ENCODE results near the gene SLIT3.

SLIT3 gene

DNA sequence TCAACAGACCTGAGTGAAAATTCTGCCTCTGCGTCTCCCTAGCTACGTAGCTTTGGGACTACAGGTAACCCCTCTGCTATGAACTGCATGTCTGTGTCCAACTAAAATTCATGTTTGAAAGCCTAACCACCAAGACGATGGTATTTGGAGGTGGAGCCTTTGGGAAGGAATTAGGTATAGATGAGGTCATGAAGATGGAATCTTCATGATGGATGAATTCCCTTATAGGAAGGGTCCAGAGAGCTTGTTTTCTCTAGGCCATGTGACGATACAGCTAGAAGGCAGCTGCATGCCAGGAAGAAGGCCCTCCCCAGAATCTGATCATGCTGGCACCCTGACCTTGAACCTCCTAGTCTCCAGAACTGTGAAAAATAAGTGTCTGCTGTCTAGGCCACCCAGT, 296.4 kb downstream of the SLIT3 start:
- Histone ChIP-seq H3K36me3 (ENCODE audit: control insufficient read depth, low read length) (no peaks in the 10 kb centered on the region), H3K9me3 (ENCODE audit: control insufficient read depth, insufficient read depth, low read length) (no peaks in the 10 kb centered on the region), H3K79me2 (ENCODE audit: control insufficient read depth, low read length) (no peaks in the 10 kb centered on the region), H3K27me3 (ENCODE audit: control insufficient read depth, low read length) (no peaks in the 10 kb centered on the region; the same call in 1 of the 2 replicates), H3K9me2 (replicated peaks; ENCODE audit: control insufficient read depth, low read length) (no peaks in the 10 kb centered on the region), H3F3A (ENCODE audit: control insufficient read depth, insufficient read depth) (no peaks in the 10 kb centered on the region), H3K4me3 (ENCODE audit: low read length) (no peak overlapping the region), H3K27ac (ENCODE audit: low read depth, low read length) (no peak overlapping the region), H3K4me1 (ENCODE audit: control insufficient read depth, low read length) (no peaks in the 10 kb centered on the region), H3K4me2 (ENCODE audit: low read length) (no peak overlapping the region), H4K20me1 (ENCODE audit: control insufficient read depth, insufficient read depth, low read depth, low read length) (no peaks in the 10 kb centered on the region)
- TF ChIP-seq, protein P1, sequence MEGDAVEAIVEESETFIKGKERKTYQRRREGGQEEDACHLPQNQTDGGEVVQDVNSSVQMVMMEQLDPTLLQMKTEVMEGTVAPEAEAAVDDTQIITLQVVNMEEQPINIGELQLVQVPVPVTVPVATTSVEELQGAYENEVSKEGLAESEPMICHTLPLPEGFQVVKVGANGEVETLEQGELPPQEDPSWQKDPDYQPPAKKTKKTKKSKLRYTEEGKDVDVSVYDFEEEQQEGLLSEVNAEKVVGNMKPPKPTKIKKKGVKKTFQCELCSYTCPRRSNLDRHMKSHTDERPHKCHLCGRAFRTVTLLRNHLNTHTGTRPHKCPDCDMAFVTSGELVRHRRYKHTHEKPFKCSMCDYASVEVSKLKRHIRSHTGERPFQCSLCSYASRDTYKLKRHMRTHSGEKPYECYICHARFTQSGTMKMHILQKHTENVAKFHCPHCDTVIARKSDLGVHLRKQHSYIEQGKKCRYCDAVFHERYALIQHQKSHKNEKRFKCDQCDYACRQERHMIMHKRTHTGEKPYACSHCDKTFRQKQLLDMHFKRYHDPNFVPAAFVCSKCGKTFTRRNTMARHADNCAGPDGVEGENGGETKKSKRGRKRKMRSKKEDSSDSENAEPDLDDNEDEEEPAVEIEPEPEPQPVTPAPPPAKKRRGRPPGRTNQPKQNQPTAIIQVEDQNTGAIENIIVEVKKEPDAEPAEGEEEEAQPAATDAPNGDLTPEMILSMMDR (IDR thresholded peaks at IDR 0.05; ENCODE audit: low read depth, low read length, poor library complexity, severe bottlenecking) = no peak
- no peak for TF ChIP-seq EZH2phosphoT487 (IDR thresholded peaks at IDR 0.05; ENCODE audit: borderline replicate concordance, low read length)

DNA sequence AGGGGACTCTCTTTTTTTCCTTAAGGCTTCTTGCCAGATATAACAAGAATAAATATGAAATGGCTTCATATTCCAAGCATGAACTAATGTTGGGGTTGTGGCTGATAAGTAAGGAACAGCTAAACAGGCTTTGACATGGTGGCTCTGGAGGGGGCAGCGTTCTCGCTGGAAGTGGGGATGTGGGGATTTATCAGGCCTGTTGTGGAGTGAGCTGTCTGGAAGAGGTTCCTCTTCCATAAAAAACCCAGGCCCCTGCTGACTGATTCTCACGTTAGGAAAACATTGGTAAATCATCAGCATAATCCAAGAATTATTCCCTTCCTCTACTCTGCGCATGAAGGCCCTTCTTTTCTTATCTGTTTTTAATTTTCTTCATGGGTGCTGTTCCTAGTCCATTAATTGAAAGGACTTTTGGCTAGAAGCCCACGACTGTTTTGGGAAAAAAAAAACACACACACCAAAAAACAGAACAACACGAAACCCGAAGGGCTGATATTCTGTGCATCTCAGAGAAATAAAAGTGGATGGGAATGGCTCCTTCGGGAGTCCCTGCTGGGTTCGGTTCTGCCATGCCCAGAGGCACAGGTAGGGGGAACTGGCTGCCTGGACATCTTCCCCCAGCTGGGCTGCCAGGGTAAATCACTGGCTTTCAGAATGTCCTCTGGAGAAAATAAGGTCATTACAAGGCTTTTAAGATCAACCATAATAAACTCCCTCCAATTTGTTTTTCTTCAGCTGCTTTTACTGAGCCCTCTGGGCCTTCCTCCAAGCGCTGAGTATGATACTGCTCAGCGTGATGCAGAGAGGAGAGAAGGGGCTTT, 297.0 kb downstream of the SLIT3 start:
- no peaks in the 10 kb centered on the region for H3K36me3 ChIP-seq (ENCODE audit: control insufficient read depth, low read length)
- no peaks in the 10 kb centered on the region for H3K9me2 ChIP-seq (replicated peaks; ENCODE audit: control insufficient read depth, low read length)
- no peaks in the 10 kb centered on the region for H4K20me1 ChIP-seq (ENCODE audit: control insufficient read depth, insufficient read depth, low read depth, low read length)
- no peaks in the 10 kb centered on the region; the same call in 1 of the 2 replicates for H3K27me3 ChIP-seq (ENCODE audit: control insufficient read depth, low read length)
- H3K4me2 ChIP-seq (ENCODE audit: low read length) = no peak overlapping the region
- H3K9me3 ChIP-seq (ENCODE audit: control insufficient read depth, insufficient read depth, low read length) = no peaks in the 10 kb centered on the region
- no peak overlapping the region for H3K4me3 ChIP-seq (ENCODE audit: low read length)
- no peak overlapping the region for H3K27ac ChIP-seq (ENCODE audit: low read depth, low read length)
- H3F3A ChIP-seq (ENCODE audit: control insufficient read depth, insufficient read depth) = no peaks in the 10 kb centered on the region
- TF ChIP-seq EZH2phosphoT487 (IDR thresholded peaks at IDR 0.05; ENCODE audit: borderline replicate concordance, low read length) = no peak
- TF ChIP-seq, protein P1 (IDR thresholded peaks at IDR 0.05; ENCODE audit: low read depth, low read length, poor library complexity, severe bottlenecking) = no peak
- H3K4me1 ChIP-seq (ENCODE audit: control insufficient read depth, low read length) = no peaks in the 10 kb centered on the region
- H3K79me2 ChIP-seq (ENCODE audit: control insufficient read depth, low read length) = no peaks in the 10 kb centered on the region

- Histone ChIP-seq H3K27me3 (ENCODE audit: control insufficient read depth, low read length) (no peaks in the 10 kb centered on the region; the same call in 1 of the 2 replicates), H3K27ac (ENCODE audit: low read depth, low read length) (no peak overlapping the region), H3K4me2 (ENCODE audit: low read length) (no peak overlapping the region), H3K9me2 (replicated peaks; ENCODE audit: control insufficient read depth, low read length) (no peaks in the 10 kb centered on the region), H4K20me1 (ENCODE audit: control insufficient read depth, insufficient read depth, low read depth, low read length) (no peaks in the 10 kb centered on the region), H3K79me2 (ENCODE audit: control insufficient read depth, low read length) (no peaks in the 10 kb centered on the region), H3K36me3 (ENCODE audit: control insufficient read depth, low read length) (no peaks in the 10 kb centered on the region), H3K4me3 (ENCODE audit: low read length) (no peak overlapping the region), H3K4me1 (ENCODE audit: control insufficient read depth, low read length) (no peaks in the 10 kb centered on the region), H3K9me3 (ENCODE audit: control insufficient read depth, insufficient read depth, low read length) (no peaks in the 10 kb centered on the region), H3F3A (ENCODE audit: control insufficient read depth, insufficient read depth) (no peaks in the 10 kb centered on the region)
- no peak for TF ChIP-seq EZH2phosphoT487 (IDR thresholded peaks at IDR 0.05; ENCODE audit: borderline replicate concordance, low read length)
- TF ChIP-seq, protein P1 (IDR thresholded peaks at IDR 0.05; ENCODE audit: low read depth, low read length, poor library complexity, severe bottlenecking) = no peak
Measured at GRCh38 chr5:169002953-169003555, 297.9 kb downstream of the SLIT3 start.

Data from DOHH2 (cell line).